Thoracic aorta (tissue), 2 donors: ENCODE measurements around the gene PRRG1. TPM values are rescaled to one million over a fixed set of nuclear protein-coding genes. Genes with fewer than 3 reads are reported as not detected.
"Not testable (repeated sequence)": the region's sequence is repeated elsewhere in the genome, so short reads cannot be mapped to it uniquely, and the experiment has no call there.

Experiments
- ATAC-seq: fragments of 150-250 bp; one replicate; pipeline ENCODE4 v1.8.0; 2017; ENCODE audit warnings: low read depth; ENCODE audit not compliant: insufficient number of reproducible peaks, low FRiP score
- DNase-seq: peaks from one replicate; pipeline ENCODE4 v3.0.0-alpha.2; 2020; ENCODE audit warnings: low spot score
- H3K27ac ChIP-seq, 2 donors: fragments of 200-600 bp; sonication (generic); 1 replicate in 1 of 2; 2 replicates in 1 of 2; pipeline ENCODE4 v1.5.1; 2016; ENCODE audit warnings: mild to moderate bottlenecking in 2 of 2, moderate library complexity in 2 of 2
- H3K27me3 ChIP-seq: fragments of 200-600 bp; sonication (generic); replicated peaks from 2 replicates; pipeline ENCODE4 v1.6.0; 2016; ENCODE audit warnings: mild to moderate bottlenecking; ENCODE audit not compliant: insufficient read depth
- H3K36me3 ChIP-seq: fragments of 200-600 bp; sonication (generic); one replicate; pipeline ENCODE4 v1.5.1; 2016
- H3K4me1 ChIP-seq, 2 donors: fragments of 200-600 bp; sonication (generic); 1 replicate in 1 of 2; 2 replicates in 1 of 2; pipeline versions ENCODE4 v1.5.1 to v1.6.0; 2016; ENCODE audit warnings: low read depth in 2 of 2, mild to moderate bottlenecking in 1 of 2; ENCODE audit not compliant: control insufficient read depth in 1 of 2
- H3K4me3 ChIP-seq: fragments of 200-600 bp; sonication (generic); 2 replicates; pipeline ENCODE4 v1.5.1; 2016; ENCODE audit warnings: mild to moderate bottlenecking
- H3K9me3 ChIP-seq: fragments of 200-600 bp; sonication (generic); 2 replicates; pipeline ENCODE4 v1.5.1; 2016
- total RNA-seq, 2 donors: library from RNA; depleted of rRNA; stranded (reverse); fragments of >200 nt; gene quantifications; one replicate each; pipeline versions ENCODE4 v1.1.0 to v1.2.3, GENCODE V29; 2016
- TF ChIP-seq, protein P1 (sequence below): fragments of 200-600 bp; sonication (generic); IDR thresholded peaks from one replicate; pipeline ENCODE4 v1.5.1; 2019; ENCODE audit warnings: antibody characterized with exemption

PRRG1 gene
- total RNA-seq, 2 donors from 2014 or later = 7.2 to 15.2 TPM

GRCh38 chrX:37474478-37474877, 125.3 kb downstream of the PRRG1 start:
- no peaks in the 10 kb centered on the region for H3K4me1 ChIP-seq
- H3K27me3 ChIP-seq = no peaks in the 10 kb centered on the region
- TF ChIP-seq, protein P1, sequence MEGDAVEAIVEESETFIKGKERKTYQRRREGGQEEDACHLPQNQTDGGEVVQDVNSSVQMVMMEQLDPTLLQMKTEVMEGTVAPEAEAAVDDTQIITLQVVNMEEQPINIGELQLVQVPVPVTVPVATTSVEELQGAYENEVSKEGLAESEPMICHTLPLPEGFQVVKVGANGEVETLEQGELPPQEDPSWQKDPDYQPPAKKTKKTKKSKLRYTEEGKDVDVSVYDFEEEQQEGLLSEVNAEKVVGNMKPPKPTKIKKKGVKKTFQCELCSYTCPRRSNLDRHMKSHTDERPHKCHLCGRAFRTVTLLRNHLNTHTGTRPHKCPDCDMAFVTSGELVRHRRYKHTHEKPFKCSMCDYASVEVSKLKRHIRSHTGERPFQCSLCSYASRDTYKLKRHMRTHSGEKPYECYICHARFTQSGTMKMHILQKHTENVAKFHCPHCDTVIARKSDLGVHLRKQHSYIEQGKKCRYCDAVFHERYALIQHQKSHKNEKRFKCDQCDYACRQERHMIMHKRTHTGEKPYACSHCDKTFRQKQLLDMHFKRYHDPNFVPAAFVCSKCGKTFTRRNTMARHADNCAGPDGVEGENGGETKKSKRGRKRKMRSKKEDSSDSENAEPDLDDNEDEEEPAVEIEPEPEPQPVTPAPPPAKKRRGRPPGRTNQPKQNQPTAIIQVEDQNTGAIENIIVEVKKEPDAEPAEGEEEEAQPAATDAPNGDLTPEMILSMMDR = no peak
- H3K27ac ChIP-seq = no peak overlapping the region
- no peak overlapping the region for H3K4me3 ChIP-seq
- no peak for DNase-seq
- H3K9me3 ChIP-seq = no peaks in the 10 kb centered on the region
- H3K36me3 ChIP-seq = no peaks in the 10 kb centered on the region
- ATAC-seq = no peak

GRCh38 chrX:37476571-37477170, 127.5 kb downstream of the PRRG1 start:
- DNase-seq = no peak
- H3K36me3 ChIP-seq = no peaks in the 10 kb centered on the region
- no peak for ATAC-seq
- H3K4me1 ChIP-seq = no peaks in the 10 kb centered on the region
- no peak overlapping the region for H3K27ac ChIP-seq
- no peak overlapping the region for H3K4me3 ChIP-seq
- TF ChIP-seq, protein P1 = no peak
- H3K27me3 ChIP-seq = no peaks in the 10 kb centered on the region
- H3K9me3 ChIP-seq = no peaks in the 10 kb centered on the region

- not testable (repeated sequence) for H3K4me3 ChIP-seq, H3K36me3 ChIP-seq, H3K9me3 ChIP-seq, H3K27me3 ChIP-seq, H3K4me1 ChIP-seq, ATAC-seq, H3K27ac ChIP-seq, DNase-seq
These were observed 135.2 kb downstream of the PRRG1 start for GRCh38 chrX:37484335-37484734.

GRCh38 chrX:37485429-37485828, 136.3 kb downstream of the PRRG1 start:
- no peak for DNase-seq
- H3K9me3 ChIP-seq = no peaks in the 10 kb centered on the region
- H3K4me3 ChIP-seq = no peak overlapping the region
- H3K27ac ChIP-seq = no peak overlapping the region
- no peak for ATAC-seq
- H3K27me3 ChIP-seq = no peaks in the 10 kb centered on the region
- TF ChIP-seq, protein P1 = no peak
- H3K36me3 ChIP-seq = no peaks in the 10 kb centered on the region
- H3K4me1 ChIP-seq = no peaks in the 10 kb centered on the region

- H3K36me3 ChIP-seq = no peaks in the 10 kb centered on the region
- DNase-seq = no peak
- no peak for ATAC-seq
- no peaks in the 10 kb centered on the region for H3K4me1 ChIP-seq
- no peak overlapping the region for H3K27ac ChIP-seq
- no peak overlapping the region for H3K4me3 ChIP-seq
- TF ChIP-seq, protein P1 = no peak
- H3K27me3 ChIP-seq = no peaks in the 10 kb centered on the region
- no peaks in the 10 kb centered on the region for H3K9me3 ChIP-seq
These were observed 138.1 kb downstream of the PRRG1 start for GRCh38 chrX:37487271-37487670.

GRCh38 chrX:37488323-37488722, 139.2 kb downstream of the PRRG1 start:
- no peaks in the 10 kb centered on the region for H3K36me3 ChIP-seq
- H3K9me3 ChIP-seq = no peaks in the 10 kb centered on the region
- DNase-seq (no peak), ATAC-seq (no peak)
- TF ChIP-seq, protein P1 = no peak
- H3K27me3 ChIP-seq = no peaks in the 10 kb centered on the region
- no peak overlapping the region for H3K27ac ChIP-seq
- H3K4me3 ChIP-seq = no peak overlapping the region
- no peaks in the 10 kb centered on the region for H3K4me1 ChIP-seq
